IMR-90 (cell line): ENCODE results near the gene PJA1. TPM values are rescaled to one million over a fixed set of nuclear protein-coding genes. Genes with fewer than 3 reads are reported as not detected.
A peak's percentile ranks its signal among the peaks of the same experiment; 100 is the strongest.

Experiments
- ATAC-seq: fragments of 200-7000 bp; cut with Tn5 transposase; 2 replicates; pipeline ENCODE4 v1.9.1; 2020; ENCODE audit warnings: low read depth, mild to moderate bottlenecking, moderate library complexity
- BruUV-seq: library from RNA; stranded (reverse); fragments of 400-500 nt; replicated peaks from 2 replicates; lab custom pipeline; 2021; lab: Mats Ljungman, UMichigan
- CTCF ChIA-PET: fragments of 300-600 bp; formaldehyde crosslinking; extraction: SDS; loops from one replicate; lab custom pipeline; 2021; ENCODE audit warnings: antibody characterized with exemption; lab: Yijun Ruan, JAX
- POLR2A ChIA-PET: fragments of 300-600 bp; sonication (Branson Sonifier 250); formaldehyde crosslinking; loops from one replicate; lab custom pipeline; 2022; ENCODE audit warnings: antibody characterized with exemption; ENCODE audit not compliant: unreplicated experiment; lab: Charles Lee
- DNase-seq: peaks from one replicate; pipeline ENCODE4 v3.0.0; 2013
- H2AFZ ChIP-seq: replicated peaks from 2 replicates; pipeline ENCODE3; 2013; ENCODE audit warnings: low read length, mild to moderate bottlenecking; ENCODE audit not compliant: poor library complexity
- H2AK5ac ChIP-seq: 2 replicates; pipeline ENCODE4 v1.6.1; 2013; ENCODE audit warnings: low read depth, low read length, inconsistent platforms
- H2AK9ac ChIP-seq: replicated peaks from 2 replicates; pipeline ENCODE3; 2013; ENCODE audit warnings: mild to moderate bottlenecking, low read depth, low read length, moderate library complexity; ENCODE audit not compliant: poor library complexity
- H2BK120ac ChIP-seq: 2 replicates; pipeline ENCODE4 v1.6.1; 2013; ENCODE audit warnings: low read depth, low read length, inconsistent platforms
- H2BK15ac ChIP-seq: 3 replicates; pipeline ENCODE4 v1.6.1; 2013; ENCODE audit warnings: low read depth, low read length, inconsistent platforms
- H2BK20ac ChIP-seq: 2 replicates; pipeline ENCODE4 v1.6.1; 2013; ENCODE audit warnings: low read depth, mild to moderate bottlenecking, inconsistent platforms, low read length, moderate library complexity
- H2BK5ac ChIP-seq: 2 replicates; pipeline ENCODE4 v1.6.1; 2013; ENCODE audit warnings: mild to moderate bottlenecking, low read depth, low read length, inconsistent platforms; ENCODE audit not compliant: poor library complexity, severe bottlenecking
- H3K14ac ChIP-seq: replicated peaks from 2 replicates; pipeline ENCODE4 v1.6.1; 2013; ENCODE audit warnings: low read depth, low read length, inconsistent platforms
- H3K18ac ChIP-seq: 2 replicates; pipeline ENCODE4 v1.6.1; 2013; ENCODE audit warnings: low read depth, low read length, control low read depth
- H3K23ac ChIP-seq: 2 replicates; pipeline ENCODE4 v1.6.1; 2013; ENCODE audit warnings: low read depth, low read length, inconsistent platforms
- H3K27ac ChIP-seq: 2 replicates; pipeline ENCODE4 v1.5.1; 2013; ENCODE audit warnings: mild to moderate bottlenecking, control low read depth, low read length; ENCODE audit not compliant: insufficient read depth
- H3K27me3 ChIP-seq: 2 replicates; pipeline ENCODE4 v1.6.1; 2013; ENCODE audit warnings: low read length; ENCODE audit not compliant: control insufficient read depth, insufficient read depth
- H3K36me3 ChIP-seq: 2 replicates; pipeline ENCODE4 v1.6.1; 2013; ENCODE audit warnings: low read length, mixed read lengths; ENCODE audit not compliant: control insufficient read depth, insufficient read depth
- H3K4ac ChIP-seq: 2 replicates; pipeline ENCODE4 v1.6.1; 2013; ENCODE audit warnings: low read depth, low read length, inconsistent platforms
- H3K4me1 ChIP-seq: 2 replicates; pipeline ENCODE4 v1.6.1; 2013; ENCODE audit warnings: low read length, mixed read lengths; ENCODE audit not compliant: control insufficient read depth, insufficient read depth
- H3K4me2 ChIP-seq: 2 replicates; pipeline ENCODE4 v1.6.1; 2013; ENCODE audit warnings: low read depth, mild to moderate bottlenecking, control low read depth, low read length, moderate library complexity
- H3K4me3 ChIP-seq: 2 replicates; pipeline ENCODE4 v1.5.1; 2013; ENCODE audit warnings: low read depth, mild to moderate bottlenecking, control low read depth, low read length, moderate library complexity; ENCODE audit not compliant: insufficient read depth
- H3K56ac ChIP-seq: 2 replicates; pipeline ENCODE4 v1.6.1; 2013; ENCODE audit warnings: low read length, inconsistent platforms; ENCODE audit not compliant: insufficient read depth; ENCODE audit errors: extremely low read depth
- H3K79me1 ChIP-seq, 2 experiments: 2 replicates each; pipeline ENCODE4 v1.6.1; 2013; ENCODE audit warnings: low read length in 2 of 2, inconsistent platforms in 1 of 2, low read depth in 1 of 2
- H3K9ac ChIP-seq: 2 replicates; pipeline ENCODE4 v1.6.1; 2013; ENCODE audit warnings: low read depth, low read length, control low read depth
- H3K9me1 ChIP-seq: 2 replicates; pipeline ENCODE4 v1.6.1; 2013; ENCODE audit warnings: low read length, inconsistent platforms; ENCODE audit not compliant: insufficient read depth
- H3K9me3 ChIP-seq: 2 replicates; pipeline ENCODE4 v1.6.1; 2013; ENCODE audit warnings: low read length; ENCODE audit not compliant: control insufficient read depth, insufficient read depth
- H4K20me1 ChIP-seq: 2 replicates; pipeline ENCODE4 v1.6.1; 2013; ENCODE audit warnings: low read length, inconsistent platforms; ENCODE audit not compliant: insufficient read depth
- H4K5ac ChIP-seq: 2 replicates; pipeline ENCODE4 v1.6.1; 2013; ENCODE audit warnings: mild to moderate bottlenecking, low read depth, low read length, control low read depth
- H4K8ac ChIP-seq, 2 experiments: 2 replicates each; pipeline ENCODE4 v1.6.1; 2013; ENCODE audit warnings: low read depth in 2 of 2, low read length in 2 of 2, control low read depth in 1 of 2, inconsistent platforms in 1 of 2
- H4K91ac ChIP-seq: 2 replicates; pipeline ENCODE4 v1.6.1; 2013; ENCODE audit warnings: low read depth, low read length, inconsistent platforms; ENCODE audit not compliant: insufficient read depth
- MAZ ChIP-seq: IDR thresholded peaks from 2 replicates; pipeline ENCODE4 v1.6.1; 2012; ENCODE audit warnings: low read depth, mild to moderate bottlenecking, low read length, improper control_type of control experiment, moderate library complexity, borderline replicate concordance
- RAD21 ChIP-seq: IDR thresholded peaks from 2 replicates; pipeline ENCODE4 v1.6.1; 2012; ENCODE audit warnings: low read length, improper control_type of control experiment
- SMC3 ChIP-seq: fragments of 150-350 bp; IDR thresholded peaks from 2 replicates; pipeline ENCODE4 v1.6.1; 2016; ENCODE audit warnings: low read depth, mild to moderate bottlenecking, antibody characterized with exemption, low read length, moderate library complexity
- WGBS, 2 experiments: methylation state at CpG; one replicate each; pipeline versions ENCODE4 v1.1.5 to v1.1.7; 2013; ENCODE audit warnings: missing lambda C conversion rate in 2 of 2; ENCODE audit not compliant: insufficient read length in 1 of 2; ENCODE audit errors: extremely low coverage in 2 of 2; 5-methylcytosine and 5-hydroxymethylcytosine counted together
- dilution Hi-C: fragments of 300-500 bp; cut with HindIII; formaldehyde crosslinking; loops from one replicate; pipeline ENCODE4 v1.14.3; 2018; ENCODE audit warnings: low sequenced_read_pairs; ENCODE audit not compliant: unreplicated experiment
- in situ Hi-C: fragments of 300-500 bp; cut with MboI; formaldehyde crosslinking; loops from 3 replicates; pipeline ENCODE4 v1.14.3; 2019; ENCODE audit warnings: low sequenced_read_pairs, inconsistent platforms, mixed read lengths
- intact Hi-C: fragments of 100-400 bp; cut with micrococcal nuclease; formaldehyde crosslinking; loops from 2 replicates; pipeline ENCODE4 v1.10.0; 2022
- polyA plus RNA-seq, 3 experiments: library from polyadenylated mRNA; depleted of rRNA; stranded (reverse); fragments of >200 nt; gene quantifications; 2 replicates each; pipeline ENCODE4 v1.2.3, GENCODE V29; 2012; ENCODE audit warnings: low replicate concordance in 1 of 3
- total RNA-seq: library from RNA; depleted of rRNA; stranded (reverse); fragments of >200 nt; gene quantifications from 2 replicates; pipeline ENCODE4 v1.2.3, GENCODE V29; 2012
- TF ChIP-seq, protein P1 (sequence below): conservative IDR thresholded peaks from 2 replicates; pipeline ENCODE4 v1.5.1; 2012; ENCODE audit warnings: mild to moderate bottlenecking, low read depth, low read length, improper control_type of control experiment

The PJA1 gene
- total and polyA plus RNA-seq, 2 of the 4 experiments (the other 2 are of a cell fraction): 15.1 to 24.4 TPM

DNA sequence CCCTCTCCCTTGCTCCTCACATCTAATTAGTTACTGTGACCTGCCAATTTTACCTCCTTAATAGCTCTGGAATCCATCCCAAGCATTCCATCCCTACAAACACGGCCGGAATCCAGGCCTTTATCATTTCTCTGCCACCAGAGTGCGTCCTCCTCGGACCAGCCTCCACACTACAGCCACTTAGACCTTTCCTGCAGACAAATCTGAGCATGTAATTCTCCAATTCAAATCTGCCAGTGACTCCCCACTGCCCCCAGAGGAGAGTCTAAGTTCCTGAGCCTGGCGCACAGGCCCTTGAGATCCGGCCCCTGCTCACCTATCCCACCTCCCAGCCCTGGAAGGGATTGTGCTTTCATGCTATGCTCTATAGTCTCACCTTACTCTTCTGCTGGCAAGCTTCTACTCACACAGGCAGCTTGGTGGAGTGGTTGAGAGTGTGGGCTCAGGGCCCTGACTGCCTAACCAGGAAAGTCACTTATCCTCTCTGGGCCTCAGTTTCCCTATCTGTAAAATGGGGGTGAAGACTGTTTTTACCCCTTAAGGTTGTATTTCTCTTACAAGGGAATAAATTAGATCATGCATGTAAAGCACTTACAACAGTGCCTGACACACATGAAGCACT lies 31.2 kb downstream of the PJA1 start:
- Histone ChIP-seq H4K8ac (no peak overlapping the region), H3K4me2 (no peak overlapping the region), H3K36me3 (no peaks in the 10 kb centered on the region), H2BK5ac (no peak overlapping the region), H2BK20ac (no peak overlapping the region), H3K4me1 (peaks cover 13% of the 10 kb centered on the region), H4K5ac (no peak overlapping the region), H3K27ac (no peak overlapping the region), H2AFZ (no peak overlapping the region), H3K9me3 (no peaks in the 10 kb centered on the region), H3K23ac (no peak overlapping the region), H3K18ac (no peak overlapping the region), H3K9me1 (peaks cover 7% of the 10 kb centered on the region), H2AK9ac (no peak overlapping the region), H4K20me1 (no peaks in the 10 kb centered on the region), H3K4ac (no peak overlapping the region), H3K4me3 (no peak overlapping the region), H2BK120ac (no peak overlapping the region), H2AK5ac (no peak overlapping the region; the same call in 1 of the 2 replicates), H3K9ac (no peak overlapping the region), H3K14ac (no peak overlapping the region), H2BK15ac (no peak overlapping the region), H3K27me3 (peaks cover 22% of the 10 kb centered on the region; the same call in 1 of the 2 replicates), H4K91ac (no peak overlapping the region), H3K56ac (no peak overlapping the region), H3K79me1 (no peaks in the 10 kb centered on the region)
- peak; percentile 45 for TF ChIP-seq RAD21
- no peak for TF ChIP-seq MAZ
- TF ChIP-seq, protein P1, sequence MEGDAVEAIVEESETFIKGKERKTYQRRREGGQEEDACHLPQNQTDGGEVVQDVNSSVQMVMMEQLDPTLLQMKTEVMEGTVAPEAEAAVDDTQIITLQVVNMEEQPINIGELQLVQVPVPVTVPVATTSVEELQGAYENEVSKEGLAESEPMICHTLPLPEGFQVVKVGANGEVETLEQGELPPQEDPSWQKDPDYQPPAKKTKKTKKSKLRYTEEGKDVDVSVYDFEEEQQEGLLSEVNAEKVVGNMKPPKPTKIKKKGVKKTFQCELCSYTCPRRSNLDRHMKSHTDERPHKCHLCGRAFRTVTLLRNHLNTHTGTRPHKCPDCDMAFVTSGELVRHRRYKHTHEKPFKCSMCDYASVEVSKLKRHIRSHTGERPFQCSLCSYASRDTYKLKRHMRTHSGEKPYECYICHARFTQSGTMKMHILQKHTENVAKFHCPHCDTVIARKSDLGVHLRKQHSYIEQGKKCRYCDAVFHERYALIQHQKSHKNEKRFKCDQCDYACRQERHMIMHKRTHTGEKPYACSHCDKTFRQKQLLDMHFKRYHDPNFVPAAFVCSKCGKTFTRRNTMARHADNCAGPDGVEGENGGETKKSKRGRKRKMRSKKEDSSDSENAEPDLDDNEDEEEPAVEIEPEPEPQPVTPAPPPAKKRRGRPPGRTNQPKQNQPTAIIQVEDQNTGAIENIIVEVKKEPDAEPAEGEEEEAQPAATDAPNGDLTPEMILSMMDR: peak; percentile 55
- peak; percentile 44; the same call in 1 of the 2 replicates for TF ChIP-seq SMC3
- 19% methylated on average over 4 of the region's 6 CpGs; no CpG with 5 or more reads in 1 of the 2 experiments for WGBS, 2 experiments
- DNase-seq (peak; percentile 69), ATAC-seq (peak; percentile 73)
- intact Hi-C loops: loop anchor here (2.0 to 10.0 kb wide), 2 partner anchors 91 to 305 kb away; partner anchors contain the start of gene EFNB1
- CTCF ChIA-PET: interaction anchor here (0.6 to 1.1 kb wide), 8 partner anchors 9 to 311 kb away, joined by 3 to 7 read pairs (median 3); no protein-coding TSS in a partner anchor
- dilution Hi-C loops: no loop called here
- in situ Hi-C loops: no loop called here
- POLR2A ChIA-PET: no interaction called here
- BruUV-seq: no TSS peak
